H54 (cell line): ENCODE data around the gene MRPL23.

ENCODE experiments used
- DNase-seq: peaks from one replicate; pipeline ENCODE4 v3.0.0; 2011; ENCODE audit warnings: low spot score, mixed read lengths; ENCODE audit not compliant: insufficient read length
- FAIRE-seq: peaks from 3 replicates; lab custom pipeline; 2011; peaks lifted over from hg19 to GRCh38; lab: Jason Lieb, UNC
- POLR2A ChIP-seq: IDR thresholded peaks from 2 replicates; pipeline ENCODE4 v1.6.1; 2011; ENCODE audit warnings: low read depth, mild to moderate bottlenecking, low read length

The MRPL23 gene

GRCh38 chr11:1918436-1919315, 28.5 kb upstream of the MRPL23 start:
- DNase-seq (no peak), FAIRE-seq (no peak)
- TF ChIP-seq POLR2A: no peak

DNA sequence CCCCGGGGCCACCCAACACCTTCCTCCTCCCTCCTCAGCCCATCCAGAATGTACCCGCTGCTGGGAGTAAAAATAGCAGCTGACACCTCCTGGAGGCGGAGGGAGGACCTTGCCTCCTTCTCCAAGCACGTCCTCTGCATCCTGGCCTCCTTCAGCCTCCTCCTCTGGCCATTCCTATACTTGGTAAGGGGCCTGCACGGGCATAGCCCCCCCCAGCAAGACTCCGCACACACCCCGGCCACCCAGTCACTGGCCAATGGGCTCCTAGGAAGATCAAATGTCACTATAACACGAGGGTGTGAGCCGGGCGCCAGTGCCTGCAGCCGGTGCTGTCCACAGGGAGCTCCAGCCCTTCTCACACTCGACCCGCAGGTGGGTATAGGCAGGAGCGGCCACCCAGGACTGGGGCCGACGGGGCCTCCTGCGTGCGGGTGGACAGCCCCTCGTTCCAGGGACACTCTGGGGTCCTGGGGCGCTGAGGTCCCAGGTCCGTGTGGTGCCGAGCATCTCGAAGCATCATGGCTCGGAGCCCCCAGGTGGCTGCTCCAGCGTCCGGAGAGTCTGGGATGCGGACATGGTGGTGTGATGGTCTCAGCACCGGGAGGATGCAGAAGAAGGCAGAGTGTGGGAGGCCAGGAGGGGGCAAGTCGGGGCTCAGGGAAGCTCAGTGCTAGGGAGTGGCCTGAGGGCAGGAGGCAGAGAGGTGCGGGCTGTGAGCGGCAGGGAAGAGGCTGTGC, 27.6 kb upstream of the MRPL23 start, which contains the start of gene TNNT3:
Gene TNNT3 (plus strand): TSS at position 313 of the 737 bp plus-strand sequence. CDS start 3,172 bp downstream, outside the sequence.
- no peak for DNase-seq
- FAIRE-seq: no peak
- no peak for TF ChIP-seq POLR2A

DNA sequence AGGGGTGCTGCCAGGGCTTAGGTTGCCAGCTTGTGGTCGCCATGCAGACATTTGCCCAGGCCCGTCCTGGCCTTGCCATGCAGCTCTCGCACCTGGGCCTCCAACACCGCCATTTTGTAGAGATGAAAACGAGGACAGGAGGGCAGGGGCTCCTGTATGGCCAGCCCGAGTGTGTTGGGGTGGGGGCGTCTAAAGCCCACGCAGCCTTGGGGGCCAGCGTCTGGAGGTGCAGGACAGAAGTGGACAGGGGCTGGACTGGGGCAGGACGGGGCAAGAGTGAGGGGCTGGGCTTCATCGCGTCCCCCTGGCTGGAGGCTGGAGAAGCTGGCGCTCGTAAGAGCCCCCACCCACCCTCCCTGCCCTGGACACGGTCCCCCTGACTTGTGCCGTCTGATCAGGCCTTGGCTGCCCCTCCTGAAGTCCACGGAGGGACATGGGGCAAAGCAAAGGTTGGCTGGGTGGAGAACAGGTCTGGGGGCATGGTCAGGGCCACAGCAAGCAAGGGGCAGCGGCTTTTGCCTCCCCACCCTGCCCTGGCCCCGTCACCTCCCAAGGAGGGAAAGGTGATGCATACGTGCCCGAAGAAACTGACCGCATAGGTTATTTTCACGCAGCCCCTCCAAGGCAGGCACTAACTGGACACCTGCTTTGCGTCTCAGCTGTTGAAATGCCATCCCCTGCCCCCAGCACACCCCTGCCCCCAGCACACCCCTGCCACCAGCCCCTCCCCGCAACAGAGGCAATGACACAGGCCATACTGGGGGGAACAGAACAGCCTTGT, 26.8 kb upstream of the MRPL23 start:
- no peak for TF ChIP-seq POLR2A
- no peak for FAIRE-seq
- DNase-seq: no peak

- DNase-seq: no peak
- no peak for TF ChIP-seq POLR2A
- FAIRE-seq: no peak
Measured at GRCh38 chr11:1920909-1921573, 26.1 kb upstream of the MRPL23 start.

DNA sequence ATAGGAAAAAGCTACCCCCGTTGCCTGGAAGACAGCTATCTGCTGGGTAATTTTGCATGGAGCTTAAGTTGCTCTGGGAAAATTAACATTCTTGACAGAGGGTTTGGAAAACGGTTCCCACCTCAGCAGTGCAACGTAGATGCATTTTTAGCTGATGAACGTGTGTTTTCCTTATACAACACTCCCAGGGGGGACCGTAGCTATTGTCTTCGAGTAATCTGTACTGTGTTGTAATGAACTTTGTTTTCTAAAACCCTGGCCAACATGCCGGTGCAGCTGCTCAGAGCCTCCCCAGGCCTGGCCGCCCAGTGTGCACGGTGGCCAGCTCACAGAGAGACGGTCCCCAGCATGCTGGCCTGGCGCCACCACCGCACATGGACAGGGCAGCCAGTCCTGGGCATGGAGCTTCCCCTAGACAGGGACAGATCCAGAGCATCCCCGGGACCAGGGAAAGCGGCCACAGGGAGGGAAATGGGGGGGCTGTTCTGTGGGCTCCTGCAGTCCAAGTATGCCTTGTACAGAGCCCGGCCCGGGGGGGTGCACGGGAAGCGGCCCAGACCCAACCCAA, 25.5 kb upstream of the MRPL23 start:
- FAIRE-seq: no peak
- TF ChIP-seq POLR2A: no peak
- no peak for DNase-seq

DNA sequence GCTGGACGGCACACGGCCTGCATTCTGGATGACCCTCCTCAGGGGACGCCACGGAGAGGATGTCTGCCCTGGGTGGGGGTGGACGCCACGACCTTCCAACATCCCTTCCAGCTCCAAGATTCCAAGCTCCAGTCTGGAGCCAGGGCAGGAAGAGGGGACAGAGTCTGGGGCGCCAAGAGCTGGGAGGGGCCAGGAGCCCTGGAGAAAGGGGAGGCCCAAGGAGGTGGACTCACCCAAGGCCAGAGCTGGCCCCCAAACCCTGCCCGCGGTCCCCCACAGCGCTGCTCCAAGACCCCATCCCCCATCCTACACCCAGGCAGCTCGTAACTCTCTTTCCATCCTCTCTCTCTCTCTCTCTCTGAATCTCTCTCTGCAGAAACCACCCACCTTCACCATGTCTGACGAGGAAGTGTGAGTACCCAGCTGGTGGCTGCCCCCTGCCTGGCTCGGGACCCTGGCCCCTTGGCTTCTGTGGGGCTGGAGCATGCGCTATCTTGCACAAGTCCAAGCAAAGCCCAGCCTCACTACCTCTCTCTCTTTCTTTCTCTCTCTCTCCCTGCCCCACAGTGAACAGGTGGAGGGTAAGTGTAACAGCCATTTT, 24.6 kb upstream of the MRPL23 start:
- TF ChIP-seq POLR2A: no peak
- no peak for FAIRE-seq
- no peak for DNase-seq

GRCh38 chr11:1923201-1923956, 23.8 kb upstream of the MRPL23 start:
- FAIRE-seq (no peak), DNase-seq (no peak)
- no peak for TF ChIP-seq POLR2A

GRCh38 chr11:1924181-1924580, 23.0 kb upstream of the MRPL23 start:
- FAIRE-seq (no peak), DNase-seq (no peak)
- TF ChIP-seq POLR2A: no peak

DNA sequence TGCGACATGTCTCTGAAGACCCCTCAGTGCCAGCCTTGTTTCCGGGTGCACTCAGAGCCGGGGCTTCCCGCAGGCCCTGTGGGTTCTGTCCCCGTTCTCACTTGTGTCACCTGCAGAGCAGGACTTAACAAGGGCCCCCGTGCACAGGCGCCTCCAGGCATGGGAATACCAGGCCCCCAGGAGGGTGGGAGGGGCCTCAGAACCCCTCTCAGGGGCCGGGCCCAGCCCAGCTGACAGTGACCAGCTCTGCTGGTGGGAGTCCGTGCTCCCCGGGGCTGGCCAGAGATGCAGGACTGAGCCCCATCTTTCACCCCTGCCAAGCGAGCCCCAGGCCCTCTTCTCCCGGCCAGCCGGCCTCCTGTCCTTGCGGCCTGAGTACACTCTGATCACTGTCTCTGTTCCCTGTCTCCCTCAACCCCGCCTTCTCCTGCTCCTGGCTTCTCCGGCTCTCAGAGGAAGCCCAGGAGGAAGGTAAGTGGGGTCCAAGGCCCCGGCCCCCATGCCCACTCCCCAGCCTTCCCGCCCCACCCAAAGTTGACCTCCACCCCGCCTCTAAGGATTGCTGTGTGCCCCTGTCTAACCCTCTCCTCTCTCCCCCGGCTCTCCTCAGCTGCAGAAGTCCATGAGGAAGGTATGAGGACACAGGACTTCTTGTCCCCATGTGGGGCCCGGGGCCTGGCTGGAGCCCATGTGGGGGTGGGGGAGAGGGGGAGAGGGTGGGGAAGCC, 22.3 kb upstream of the MRPL23 start:
- TF ChIP-seq POLR2A: no peak
- DNase-seq: no peak
- FAIRE-seq: no peak

DNA sequence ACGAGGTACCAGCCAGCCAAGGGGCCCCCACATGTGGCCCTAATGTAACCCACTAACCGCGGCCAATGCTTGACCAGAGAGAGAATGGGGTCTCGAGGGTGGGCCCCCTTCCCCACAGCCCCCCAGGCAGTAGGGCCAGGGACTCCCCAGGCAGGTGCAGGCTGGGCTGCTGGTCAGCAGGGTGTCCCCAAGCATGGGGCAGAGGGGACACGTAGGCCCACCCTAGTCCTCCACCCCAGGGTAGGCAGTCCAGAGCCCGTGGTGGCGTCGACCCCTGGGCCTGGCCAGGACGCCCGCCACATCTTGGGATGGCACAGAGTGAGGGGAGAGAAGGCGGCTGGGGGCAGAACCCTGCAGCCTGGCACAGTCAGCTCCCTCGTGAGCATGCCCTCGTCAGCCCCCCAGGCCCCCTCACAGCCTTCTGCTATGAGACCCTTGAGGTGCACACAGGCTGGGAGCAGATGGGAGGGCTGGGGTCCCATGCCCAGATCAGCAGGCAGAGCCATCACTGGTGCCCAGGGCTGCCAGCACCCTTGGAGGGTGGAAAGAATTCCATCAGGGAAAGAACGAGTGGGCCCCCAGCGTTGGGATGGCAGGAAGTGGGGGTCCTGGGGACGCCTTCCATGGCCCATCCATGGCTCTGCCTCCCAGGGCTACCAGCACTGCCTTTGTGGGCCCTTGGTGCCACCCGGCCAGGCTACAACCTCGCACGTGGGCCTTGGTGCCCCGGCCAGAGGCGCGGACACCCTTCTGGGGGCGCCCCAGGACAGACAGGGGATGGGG, 21.6 kb upstream of the MRPL23 start:
- FAIRE-seq (no peak), DNase-seq (no peak)
- no peak for TF ChIP-seq POLR2A
